Putamen (tissue), 1 donor: ENCODE results near the gene TSPAN5.
"Not testable (repeated sequence)": the region's sequence is repeated elsewhere in the genome, so short reads cannot be mapped to it uniquely, and the experiment has no call there.

Source experiments
- DNase-seq: peaks from one replicate; pipeline ENCODE4 v3.0.0-alpha.2; 2016; ENCODE audit warnings: low spot score

TSPAN5 gene

GRCh38 chr4:98491899-98492559, 166.4 kb downstream of the TSPAN5 start:
- DNase-seq, result no peak

GRCh38 chr4:98490251-98490650, 168.2 kb downstream of the TSPAN5 start:
- DNase-seq, result no peak

- DNase-seq, result no peak
Measured at GRCh38 chr4:98485816-98486345, 172.5 kb downstream of the TSPAN5 start.

- DNase-seq, result no peak
Measured at GRCh38 chr4:98484031-98484430, 174.4 kb downstream of the TSPAN5 start.

GRCh38 chr4:98482847-98483806, 175.3 kb downstream of the TSPAN5 start:
- DNase-seq, result no peak

- DNase-seq, result no peak
Measured at GRCh38 chr4:98482503-98482846, 175.9 kb downstream of the TSPAN5 start.

- DNase-seq, result peak; percentile 64
Measured at GRCh38 chr4:98481167-98481566, 177.2 kb downstream of the TSPAN5 start.

GRCh38 chr4:98480535-98480934, 177.9 kb downstream of the TSPAN5 start:
- no peak for DNase-seq

GRCh38 chr4:98479590-98479989, 178.8 kb downstream of the TSPAN5 start:
- not testable (repeated sequence) for DNase-seq

GRCh38 chr4:98476891-98477290, 181.5 kb downstream of the TSPAN5 start:
- DNase-seq, result no peak

- no peak for DNase-seq
Measured at GRCh38 chr4:98474408-98474844, 184.0 kb downstream of the TSPAN5 start.

GRCh38 chr4:98473046-98473445, 185.4 kb downstream of the TSPAN5 start:
- no peak for DNase-seq

- no peak for DNase-seq
Measured at GRCh38 chr4:98470831-98471230, 187.6 kb downstream of the TSPAN5 start.

GRCh38 chr4:98470366-98470765, 188.0 kb downstream of the TSPAN5 start:
- DNase-seq, result no peak

- DNase-seq, result no peak
Measured at GRCh38 chr4:98469771-98470170, 188.6 kb downstream of the TSPAN5 start.

GRCh38 chr4:98468709-98469108, 189.7 kb downstream of the TSPAN5 start:
- peak; percentile 58 for DNase-seq

- peak; percentile 83 for DNase-seq
Measured at GRCh38 chr4:98467627-98468072, 190.8 kb downstream of the TSPAN5 start.

GRCh38 chr4:98466868-98467599, 191.4 kb downstream of the TSPAN5 start:
- DNase-seq, result no peak

- DNase-seq, result no peak
Measured at GRCh38 chr4:98462487-98462886, 195.9 kb downstream of the TSPAN5 start.

GRCh38 chr4:98461121-98461865, 197.1 kb downstream of the TSPAN5 start:
- DNase-seq, result not testable (repeated sequence)

GRCh38 chr4:98457422-98457821, 201.0 kb downstream of the TSPAN5 start:
- DNase-seq, result not testable (repeated sequence)
